WTC11 (cell line): Measurements from ENCODE around the gene EXD3. TPM values are rescaled to one million over a fixed set of nuclear protein-coding genes. Genes with fewer than 3 reads are reported as not detected.
A peak's percentile ranks its signal among the peaks of the same experiment; 100 is the strongest.

ENCODE experiments used
- ATAC-seq: fragments of 200-7000 bp; cut with Tn5 transposase; 2 replicates; pipeline ENCODE4 v1.10.0; 2021; ENCODE audit warnings: mild to moderate bottlenecking, moderate library complexity
- CTCF ChIA-PET: fragments of 300-600 bp; sonication (Branson Sonifier 250); formaldehyde crosslinking; loops from one replicate; lab custom pipeline; 2021; ENCODE audit warnings: antibody characterized with exemption; lab: Charles Lee
- POLR2A ChIA-PET: fragments of 350-600 bp; sonication (Branson Sonifier 250); formaldehyde crosslinking; loops from one replicate; lab custom pipeline; 2021; ENCODE audit warnings: antibody characterized with exemption; lab: Charles Lee
- DNase-seq: peaks from one replicate; pipeline ENCODE4 v3.0.0; 2021; ENCODE audit warnings: low spot score
- H3K27ac Mint-ChIP-seq: 2 replicates; pipeline ENCODE4 v1.8.0; 2021; ENCODE audit warnings: mixed read lengths
- H3K27me3 Mint-ChIP-seq: 2 replicates; pipeline ENCODE4 v1.8.0; 2021; ENCODE audit warnings: low read depth, mild to moderate bottlenecking, moderate library complexity, mixed read lengths
- H3K36me3 Mint-ChIP-seq: 2 replicates; pipeline ENCODE4 v1.8.0; 2021; ENCODE audit warnings: mixed read lengths
- H3K4me1 Mint-ChIP-seq: 2 replicates; pipeline ENCODE4 v1.8.0; 2022; ENCODE audit warnings: mixed read lengths
- H3K4me3 Mint-ChIP-seq: 2 replicates; pipeline ENCODE4 v1.8.0; 2021; ENCODE audit warnings: mild to moderate bottlenecking, moderate library complexity, mixed read lengths
- H3K9me3 Mint-ChIP-seq: 2 replicates; pipeline ENCODE4 v1.8.0; 2021; ENCODE audit warnings: mixed read lengths
- ATF1 ChIP-seq: sonication (generic); formaldehyde crosslinking; IDR thresholded peaks from 2 replicates; pipeline ENCODE4 v1.8.1; 2023; ENCODE audit warnings: mild to moderate bottlenecking, moderate library complexity, missing genetic modification reagents
- ATF2 ChIP-seq: sonication (generic); formaldehyde crosslinking; IDR thresholded peaks from 2 replicates; pipeline ENCODE4 v1.8.1; 2022; ENCODE audit warnings: low read depth, missing genetic modification reagents, borderline replicate concordance
- CREB1 ChIP-seq: sonication (generic); formaldehyde crosslinking; IDR thresholded peaks from 2 replicates; pipeline ENCODE4 v1.8.0; 2023; ENCODE audit warnings: mild to moderate bottlenecking, missing genetic modification reagents
- CTCF ChIP-seq: fragments of 200-600 bp; IDR thresholded peaks from 2 replicates; pipeline ENCODE4 v1.8.0; 2022; ENCODE audit warnings: antibody characterized with exemption
- E2F5 ChIP-seq: sonication (generic); formaldehyde crosslinking; IDR thresholded peaks from 2 replicates; pipeline ENCODE4 v1.8.1; 2022; ENCODE audit warnings: mild to moderate bottlenecking, moderate library complexity, missing genetic modification reagents
- FOXP1 ChIP-seq: sonication (generic); formaldehyde crosslinking; IDR thresholded peaks from 2 replicates; pipeline ENCODE4 v1.8.0; 2022; ENCODE audit warnings: missing genetic modification reagents, mild to moderate bottlenecking, moderate library complexity, borderline replicate concordance
- GTF2I ChIP-seq: fragments of 250-450 bp; sonication (Bioruptor Pico); conservative IDR thresholded peaks from 2 replicates; pipeline ENCODE4 v1.4.0; 2021; ENCODE audit warnings: mild to moderate bottlenecking
- HMGXB4 ChIP-seq: sonication (generic); formaldehyde crosslinking; IDR thresholded peaks from 2 replicates; pipeline ENCODE4 v1.8.1; 2023; ENCODE audit warnings: mild to moderate bottlenecking, moderate library complexity, missing genetic modification reagents
- IRF2 ChIP-seq: sonication (generic); formaldehyde crosslinking; IDR thresholded peaks from 2 replicates; pipeline ENCODE4 v1.8.0; 2022; ENCODE audit warnings: low read depth, missing genetic modification reagents, borderline replicate concordance
- MXD4 ChIP-seq: fragments of 250-450 bp; sonication (Bioruptor Pico); IDR thresholded peaks from 2 replicates; pipeline ENCODE4 v1.8.0; 2021; ENCODE audit warnings: mild to moderate bottlenecking, moderate library complexity, borderline replicate concordance
- MYBL2 ChIP-seq: sonication (generic); formaldehyde crosslinking; IDR thresholded peaks from 2 replicates; pipeline ENCODE4 v1.8.1; 2023; ENCODE audit warnings: mild to moderate bottlenecking, moderate library complexity, missing genetic modification reagents
- RELA ChIP-seq: sonication (generic); formaldehyde crosslinking; IDR thresholded peaks from 2 replicates; pipeline ENCODE4 v1.8.1; 2022; ENCODE audit warnings: missing genetic modification reagents, mild to moderate bottlenecking, borderline replicate concordance
- SMAD3 ChIP-seq: sonication (generic); formaldehyde crosslinking; IDR thresholded peaks from 2 replicates; pipeline ENCODE4 v1.8.0; 2022; ENCODE audit warnings: missing genetic modification reagents, mild to moderate bottlenecking, borderline replicate concordance
- STAT6 ChIP-seq: sonication (generic); formaldehyde crosslinking; conservative IDR thresholded peaks from 2 replicates; pipeline ENCODE4 v1.8.1; 2023; ENCODE audit warnings: mild to moderate bottlenecking, low read depth, missing genetic modification reagents, moderate library complexity
- TCF7 ChIP-seq: sonication (generic); formaldehyde crosslinking; IDR thresholded peaks from 2 replicates; pipeline ENCODE4 v1.8.0; 2022; ENCODE audit warnings: mild to moderate bottlenecking, low read depth, missing genetic modification reagents, moderate library complexity
- TEAD1 ChIP-seq: sonication (generic); formaldehyde crosslinking; IDR thresholded peaks from 2 replicates; pipeline ENCODE4 v1.8.0; 2022; ENCODE audit warnings: mild to moderate bottlenecking, missing genetic modification reagents
- TP53 ChIP-seq: sonication (generic); formaldehyde crosslinking; IDR thresholded peaks from 2 replicates; pipeline ENCODE4 v1.8.1; 2023; ENCODE audit warnings: mild to moderate bottlenecking, missing genetic modification reagents
- ZMAT4 ChIP-seq: fragments of 250-450 bp; sonication (Bioruptor Pico); IDR thresholded peaks from 2 replicates; pipeline ENCODE4 v1.9.0; 2021; ENCODE audit warnings: mild to moderate bottlenecking
- ZNF138 ChIP-seq: sonication (generic); formaldehyde crosslinking; conservative IDR thresholded peaks from 2 replicates; pipeline ENCODE4 v1.8.1; 2022; ENCODE audit warnings: mild to moderate bottlenecking, moderate library complexity, missing genetic modification reagents
- ZNF263 ChIP-seq: sonication (generic); formaldehyde crosslinking; IDR thresholded peaks from 2 replicates; pipeline ENCODE4 v1.8.1; 2022; ENCODE audit warnings: low read depth, mild to moderate bottlenecking, moderate library complexity, missing genetic modification reagents
- ZNF317 ChIP-seq: sonication (generic); formaldehyde crosslinking; IDR thresholded peaks from 2 replicates; pipeline ENCODE4 v1.8.1; 2023; ENCODE audit warnings: low read depth, mild to moderate bottlenecking, moderate library complexity, missing genetic modification reagents, borderline replicate concordance
- ZNF423 ChIP-seq: fragments of 250-450 bp; sonication (Bioruptor Pico); IDR thresholded peaks from 2 replicates; pipeline ENCODE4 v2.1.2; 2022; ENCODE audit warnings: mild to moderate bottlenecking, moderate library complexity
- ZNF671 ChIP-seq: fragments of 250-450 bp; sonication (Bioruptor Pico); IDR thresholded peaks from 2 replicates; pipeline ENCODE4 v1.8.0; 2021; ENCODE audit warnings: mild to moderate bottlenecking
- total RNA-seq: library from RNA; stranded (reverse); gene quantifications from 3 replicates; pipeline ENCODE4 v1.2.3, GENCODE V29; 2021

Gene EXD3
- total RNA-seq, 1 experiment from 2014 or later, result 21.2 TPM

GRCh38 chr9:137302449-137303150 is 120.4 kb downstream of the EXD3 start:
- ChIA-PET CTCF (interaction anchor here (0.9 to 8.6 kb wide), 31 partner anchors 8 to 249 kb away, joined by 3 to 172 read pairs (median 5); partner anchors contain the start of genes ENTPD8, EXD3, MRPL41 and NOXA1), POLR2A (interaction anchor here (0.7 to 2.8 kb wide), 4 partner anchors 8 to 66 kb away, joined by 3 to 10 read pairs (median 4); no protein-coding TSS in a partner anchor)
- Mint-ChIP-seq H3K9me3 (no peaks in the 10 kb centered on the region), H3K27me3 (peaks cover 19% of the 10 kb centered on the region), H3K36me3 (no peaks in the 10 kb centered on the region), H3K27ac (no peak overlapping the region), H3K4me3 (peak overlapping the region; percentile 49), H3K4me1 (peaks cover 46% of the 10 kb centered on the region)
- ATAC-seq (peak; percentile 31), DNase-seq (peak; percentile 75)
- peak; percentile 73 for TF ChIP-seq ZNF423 (CRISPR knock-in tag)
- no peak for TF ChIP-seq MXD4 (CRISPR knock-in tag)
- TF ChIP-seq CREB1 (CRISPR knock-in tag), result no peak
- TF ChIP-seq GTF2I, result no peak
- TF ChIP-seq ZNF263 (CRISPR knock-in tag), result no peak
- TF ChIP-seq ATF1 (CRISPR knock-in tag), result no peak
- TF ChIP-seq ZNF671, result no peak
- TF ChIP-seq HMGXB4 (CRISPR knock-in tag), result peak; percentile 87; the same call in 1 of the 2 replicates
- no peak for TF ChIP-seq ZNF138
- peak; percentile 9; the same call in 1 of the 2 replicates for TF ChIP-seq TEAD1 (CRISPR knock-in tag)
- no peak for TF ChIP-seq SMAD3 (CRISPR knock-in tag)
- TF ChIP-seq TP53, result 0 out of 2 replicates have a peak, but pooled peaks have one; percentile 15
- TF ChIP-seq RELA (CRISPR knock-in tag), result no peak
- no peak for TF ChIP-seq IRF2
- TF ChIP-seq MYBL2 (CRISPR knock-in tag), result no peak
- TF ChIP-seq STAT6 (CRISPR knock-in tag), result no peak
- TF ChIP-seq ATF2 (CRISPR knock-in tag), result no peak
- peak; percentile 35; the same call in 1 of the 2 replicates for TF ChIP-seq E2F5 (CRISPR knock-in tag)
- no peak for TF ChIP-seq TCF7 (CRISPR knock-in tag)
- TF ChIP-seq ZNF317 (CRISPR knock-in tag), result no peak
- TF ChIP-seq FOXP1 (CRISPR knock-in tag), result peak; percentile 6; the same call in 1 of the 2 replicates
- peak; percentile 42; the same call in 1 of the 2 replicates for TF ChIP-seq CTCF
- no peak for TF ChIP-seq ZMAT4 (CRISPR knock-in tag)
